Activated CD8-positive, alpha-beta memory T cell treated with anti-CD3 and anti-CD28 coated beads, Interleukin-2, amount 50 U/mL, for 24 hours (primary cell): ENCODE measurements around the gene PMPCA.

Source experiments
- DNase-seq: peaks from one replicate; pipeline ENCODE4 v3.0.0-alpha.2; 2020; ENCODE audit errors: extremely low read depth

Gene PMPCA

GRCh38 chr9:136410500-136411287, at the start of gene PMPCA, which contains the start of gene ENTR1:
Gene PMPCA (plus strand): TSS chr9:136410658. CDS start chr9:136410669, 11 bp downstream.
Gene ENTR1 (minus strand): TSS chr9:136410614. CDS start chr9:136410397, 217 bp downstream.
- DNase-seq = peak; percentile 91

- no peak for DNase-seq
Measured at GRCh38 chr9:136361047-136361753, 49.3 kb upstream of the PMPCA start.

- DNase-seq = no peak
Measured at GRCh38 chr9:136361754-136362449, 48.6 kb upstream of the PMPCA start.

- DNase-seq = no peak
Measured at GRCh38 chr9:136362450-136362784, 48.0 kb upstream of the PMPCA start.

- peak; percentile 85 for DNase-seq
Measured at GRCh38 chr9:136363106-136363948, 47.1 kb upstream of the PMPCA start, which contains the start of gene DNLZ. Gene DNLZ (minus strand): TSS chr9:136363744. CDS start chr9:136363714, 30 bp downstream.

- DNase-seq = no peak
Measured at GRCh38 chr9:136363949-136364748, 46.3 kb upstream of the PMPCA start.

GRCh38 chr9:136364942-136365774, 45.3 kb upstream of the PMPCA start:
- no peak for DNase-seq

GRCh38 chr9:136365775-136366222, 44.7 kb upstream of the PMPCA start:
- DNase-seq = no peak

GRCh38 chr9:136366826-136367225, 43.6 kb upstream of the PMPCA start:
- no peak for DNase-seq

GRCh38 chr9:136367296-136368145, 42.9 kb upstream of the PMPCA start:
- no peak for DNase-seq

- no peak for DNase-seq
Measured at GRCh38 chr9:136368190-136368589, 42.3 kb upstream of the PMPCA start.

GRCh38 chr9:136370037-136370436, 40.4 kb upstream of the PMPCA start:
- no peak for DNase-seq

GRCh38 chr9:136370687-136371532, 39.5 kb upstream of the PMPCA start:
- no peak for DNase-seq

- DNase-seq = no peak
Measured at GRCh38 chr9:136371533-136371880, 39.0 kb upstream of the PMPCA start.

GRCh38 chr9:136372006-136372405, 38.5 kb upstream of the PMPCA start:
- no peak for DNase-seq

GRCh38 chr9:136372561-136373299, 37.7 kb upstream of the PMPCA start:
- no peak for DNase-seq
